ENCODE measurements around the gene LILRB1.
"Not testable (repeated sequence)": the region's sequence is repeated elsewhere in the genome, so short reads cannot be mapped to it uniquely, and the experiment has no call there.

The LILRB1 gene

DNA sequence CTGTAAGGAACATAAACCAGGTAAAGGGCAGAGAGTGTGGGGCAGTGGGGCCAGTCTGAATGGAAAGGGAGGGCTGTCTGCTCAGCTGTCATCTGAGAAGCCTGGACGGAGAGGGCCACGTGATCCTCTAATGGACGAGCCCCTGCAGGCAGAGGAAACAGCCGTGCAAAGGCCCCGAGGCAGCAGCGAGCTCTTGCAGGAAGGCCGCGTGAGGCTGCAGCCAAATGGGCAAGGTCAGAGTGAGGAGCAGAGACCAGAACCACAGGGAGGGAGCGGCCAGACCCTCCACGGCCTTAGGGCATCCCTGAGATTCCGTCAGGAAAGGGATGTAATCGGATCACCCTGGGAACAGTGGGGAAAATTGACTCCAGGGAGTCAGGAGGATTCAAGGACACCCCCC, 36.9 kb downstream of the LILRB1 start:
- DNase-seq (ENCODE audit: low read depth), result no peak
- TF ChIP-seq, protein P1, sequence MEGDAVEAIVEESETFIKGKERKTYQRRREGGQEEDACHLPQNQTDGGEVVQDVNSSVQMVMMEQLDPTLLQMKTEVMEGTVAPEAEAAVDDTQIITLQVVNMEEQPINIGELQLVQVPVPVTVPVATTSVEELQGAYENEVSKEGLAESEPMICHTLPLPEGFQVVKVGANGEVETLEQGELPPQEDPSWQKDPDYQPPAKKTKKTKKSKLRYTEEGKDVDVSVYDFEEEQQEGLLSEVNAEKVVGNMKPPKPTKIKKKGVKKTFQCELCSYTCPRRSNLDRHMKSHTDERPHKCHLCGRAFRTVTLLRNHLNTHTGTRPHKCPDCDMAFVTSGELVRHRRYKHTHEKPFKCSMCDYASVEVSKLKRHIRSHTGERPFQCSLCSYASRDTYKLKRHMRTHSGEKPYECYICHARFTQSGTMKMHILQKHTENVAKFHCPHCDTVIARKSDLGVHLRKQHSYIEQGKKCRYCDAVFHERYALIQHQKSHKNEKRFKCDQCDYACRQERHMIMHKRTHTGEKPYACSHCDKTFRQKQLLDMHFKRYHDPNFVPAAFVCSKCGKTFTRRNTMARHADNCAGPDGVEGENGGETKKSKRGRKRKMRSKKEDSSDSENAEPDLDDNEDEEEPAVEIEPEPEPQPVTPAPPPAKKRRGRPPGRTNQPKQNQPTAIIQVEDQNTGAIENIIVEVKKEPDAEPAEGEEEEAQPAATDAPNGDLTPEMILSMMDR (IDR thresholded peaks at IDR 0.05; ENCODE audit: control insufficient read depth, insufficient read depth, low read depth, low read length, missing control alignments), result no peak
- H3K4me3 ChIP-seq (ENCODE audit: control insufficient read depth, low read depth, low read length), result no peak overlapping the region

DNA sequence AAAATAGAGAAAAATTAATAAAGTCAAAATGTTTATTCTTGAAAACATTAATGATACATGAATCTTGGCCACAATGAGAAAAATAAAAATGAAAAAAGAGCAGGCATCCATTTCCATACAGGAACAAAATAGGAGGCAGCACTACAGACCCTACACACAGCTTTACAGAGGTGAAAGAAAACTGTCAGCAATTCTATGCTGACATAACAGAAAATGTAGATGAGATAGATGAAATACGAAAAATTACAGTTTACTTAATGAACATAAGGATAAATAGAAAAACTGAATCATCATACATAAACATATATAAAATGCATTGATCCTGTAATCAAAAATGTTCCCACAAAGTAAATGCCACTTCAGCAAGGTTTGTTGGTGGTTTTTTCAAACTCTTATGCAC, 38.1 kb downstream of the LILRB1 start:
- no peak overlapping the region for H3K4me3 ChIP-seq (ENCODE audit: control insufficient read depth, low read depth, low read length)
- TF ChIP-seq, protein P1 (IDR thresholded peaks at IDR 0.05; ENCODE audit: control insufficient read depth, insufficient read depth, low read depth, low read length, missing control alignments), result no peak
- DNase-seq (ENCODE audit: low read depth), result no peak

DNA sequence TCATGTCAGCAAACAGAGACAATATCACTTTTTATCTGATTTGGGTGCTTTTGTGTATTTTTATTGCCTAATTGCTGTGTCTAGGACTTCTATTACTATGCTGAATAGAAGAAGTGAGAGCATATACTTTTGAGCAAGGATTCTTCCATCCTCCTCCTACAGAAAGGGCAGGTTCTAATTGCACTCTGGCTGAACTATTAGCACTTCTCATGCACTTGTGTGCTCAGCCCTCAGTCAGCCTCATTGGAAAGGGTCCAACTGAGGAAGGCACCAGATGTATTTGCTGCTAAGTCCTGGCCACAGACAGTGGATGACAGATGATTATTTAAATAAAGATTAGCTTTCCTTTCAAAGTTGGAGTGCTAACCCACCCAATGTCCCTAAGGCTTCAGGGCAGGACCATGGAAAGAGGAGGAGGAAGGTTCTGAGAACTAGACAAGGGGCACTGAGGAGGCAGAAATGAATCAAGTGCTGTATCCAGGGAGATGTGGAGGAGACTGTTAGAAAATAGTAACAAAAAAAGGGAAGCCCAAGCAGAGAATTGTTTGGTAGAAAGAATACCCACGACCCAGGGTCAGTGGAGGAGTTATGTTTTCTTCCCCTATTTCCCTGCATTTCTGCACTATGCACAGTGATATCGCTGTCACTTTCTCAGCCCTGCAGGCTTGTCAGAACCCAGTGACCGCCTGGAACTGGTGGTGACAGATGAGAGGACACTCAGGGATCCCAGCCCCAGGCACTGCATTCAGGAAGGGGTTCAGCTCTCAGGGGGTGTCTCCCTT, 40.5 kb downstream of the LILRB1 start:
- no peak overlapping the region for H3K4me3 ChIP-seq (ENCODE audit: control insufficient read depth, low read depth, low read length)
- DNase-seq (ENCODE audit: low read depth), result no peak
- TF ChIP-seq, protein P1 (IDR thresholded peaks at IDR 0.05; ENCODE audit: control insufficient read depth, insufficient read depth, low read depth, low read length, missing control alignments), result no peak

DNA sequence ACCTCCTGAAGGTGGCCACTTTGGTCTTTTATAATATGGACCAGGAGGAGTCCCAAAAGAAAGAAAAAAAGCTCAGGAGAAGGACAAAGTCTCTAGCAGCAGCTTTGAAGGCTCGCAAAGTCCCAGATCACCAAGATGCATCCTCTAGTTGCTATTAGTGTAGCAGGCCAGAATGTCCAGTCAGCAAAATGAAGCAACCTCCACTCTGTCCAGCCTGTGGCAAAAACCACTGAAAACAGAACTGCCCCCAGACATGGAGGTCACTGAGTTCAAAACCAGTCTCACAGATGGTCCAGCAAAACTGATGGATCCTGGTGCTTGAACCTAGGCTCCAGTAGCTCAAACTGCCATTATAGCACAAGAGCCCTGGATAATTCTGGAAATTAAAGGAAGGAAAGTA, 42.9 kb downstream of the LILRB1 start:
- no peak overlapping the region for H3K4me3 ChIP-seq (ENCODE audit: control insufficient read depth, low read depth, low read length)
- no peak for DNase-seq (ENCODE audit: low read depth)
- TF ChIP-seq, protein P1 (IDR thresholded peaks at IDR 0.05; ENCODE audit: control insufficient read depth, insufficient read depth, low read depth, low read length, missing control alignments), result no peak

DNA sequence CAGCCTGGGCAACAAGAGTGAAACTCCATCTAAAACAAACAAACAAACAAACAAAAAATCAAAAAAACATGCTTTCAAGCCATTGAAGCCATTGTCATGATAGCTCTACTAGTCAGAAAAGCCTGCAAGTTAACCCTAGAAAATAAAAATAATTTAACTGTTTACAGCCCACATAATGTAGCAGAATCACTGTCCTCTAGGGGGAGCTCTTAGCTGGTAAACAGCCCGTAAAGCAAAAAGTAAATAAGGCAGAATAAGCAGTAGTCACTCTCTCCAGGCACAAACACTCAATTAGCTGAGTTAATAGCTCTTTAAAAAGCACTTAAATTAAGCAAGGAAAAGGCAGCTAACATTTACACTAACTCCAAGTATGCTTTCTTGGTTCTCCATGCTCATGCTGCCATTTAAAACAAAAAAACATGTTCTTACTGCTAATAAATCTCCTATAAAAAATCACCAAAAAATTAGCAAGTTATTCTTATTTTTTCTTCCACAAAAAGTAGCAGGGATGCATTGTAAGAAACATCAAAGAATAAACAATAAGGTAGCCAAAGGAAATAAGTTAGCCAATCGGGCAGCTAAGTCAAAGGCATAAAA, 43.8 kb downstream of the LILRB1 start:
- no peak overlapping the region for H3K4me3 ChIP-seq (ENCODE audit: control insufficient read depth, low read depth, low read length)
- TF ChIP-seq, protein P1 (IDR thresholded peaks at IDR 0.05; ENCODE audit: control insufficient read depth, insufficient read depth, low read depth, low read length, missing control alignments), result peak; percentile 61
- DNase-seq (ENCODE audit: low read depth), result no peak

DNA sequence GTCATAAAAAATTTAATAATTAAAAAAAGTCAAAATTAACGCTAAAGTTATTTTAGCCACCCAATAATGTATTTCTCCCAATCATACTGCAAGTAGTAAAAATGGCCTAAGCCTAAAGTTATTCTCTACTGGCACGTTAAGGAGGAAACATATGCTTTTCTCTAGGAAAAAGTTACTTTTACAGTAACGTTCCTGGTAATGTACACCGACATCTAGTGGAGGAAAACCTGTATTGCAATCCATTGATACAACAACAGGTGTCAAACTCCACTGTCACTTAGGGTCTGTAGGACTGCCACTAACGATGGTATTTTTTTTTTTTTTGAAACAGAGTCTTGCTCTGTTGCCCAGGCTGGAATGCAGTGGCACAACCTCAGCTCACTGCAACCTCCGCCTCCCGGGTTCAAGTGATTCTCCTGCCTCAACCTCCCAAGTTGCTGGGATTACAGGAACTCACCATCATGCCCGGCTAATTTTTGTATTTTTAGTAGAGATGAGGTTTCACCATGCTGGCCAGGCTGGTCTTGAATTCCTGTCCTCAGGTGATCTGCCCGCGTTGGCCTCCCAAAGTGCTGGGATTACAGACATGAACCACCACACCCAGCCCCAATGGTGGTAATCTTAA, 46.0 kb downstream of the LILRB1 start:
- not testable (repeated sequence) for DNase-seq (ENCODE audit: low read depth); H3K4me3 ChIP-seq (ENCODE audit: control insufficient read depth, low read depth, low read length)
- TF ChIP-seq, protein P1 (IDR thresholded peaks at IDR 0.05; ENCODE audit: control insufficient read depth, insufficient read depth, low read depth, low read length, missing control alignments), result peak; percentile 78

Data from AG09309 (cell line).